HepG2 (cell line): Measurements from ENCODE around the gene SH3BGR. TPM values are rescaled to one million over a fixed set of nuclear protein-coding genes. Genes with fewer than 3 reads are reported as not detected.

Experiments used
- ATAC-seq: fragments of 200-7000 bp; cut with Tn5 transposase; 3 replicates; pipeline ENCODE4 v1.9.1; 2020; ENCODE audit warnings: mild to moderate bottlenecking, moderate library complexity
- BruUV-seq: library from RNA; stranded (reverse); fragments of 400-500 nt; replicated peaks from 2 replicates; lab custom pipeline; 2021; lab: Mats Ljungman, UMichigan
- CTCF ChIA-PET: fragments of 300-600 bp; formaldehyde crosslinking; extraction: SDS; loops from one replicate; lab custom pipeline; 2021; ENCODE audit warnings: low total read pairs, inconsistent platforms, low intra/inter-chr PET ratio; lab: Yijun Ruan, JAX
- POLR2A ChIA-PET: fragments of 350-600 bp; sonication (Branson Sonifier 250); formaldehyde crosslinking; loops from one replicate; lab custom pipeline; 2020; ENCODE audit warnings: antibody characterized with exemption, inconsistent platforms; lab: Yijun Ruan, JAX
- DNase-seq: peaks from one replicate; pipeline ENCODE4 v3.0.0-alpha.2; 2015; ENCODE audit warnings: low spot score
- FAIRE-seq: peaks from 3 replicates; lab custom pipeline; 2011; peaks lifted over from hg19 to GRCh38; lab: Jason Lieb, UNC
- H2AFZ ChIP-seq: one replicate; pipeline ENCODE4 v1.6.1; 2011; ENCODE audit warnings: low read length, inconsistent platforms
- H3K27ac ChIP-seq: fragments of 300-600 bp; 3 replicates; pipeline ENCODE4 v1.8.0; 2011; ENCODE audit warnings: mixed run types, mild to moderate bottlenecking, mixed read lengths, low read length, inconsistent platforms; ENCODE audit not compliant: insufficient read depth; ENCODE audit errors: extremely low read length
- H3K27me3 ChIP-seq, 2 experiments: fragments of 200-600 bp in 1 of 2; 2 replicates in 1 of 2; 3 replicates in 1 of 2; pipeline versions ENCODE4 v1.6.0 to v1.8.0; 2011; ENCODE audit warnings: low read length in 2 of 2, mild to moderate bottlenecking in 2 of 2, moderate library complexity in 2 of 2, inconsistent platforms in 1 of 2; ENCODE audit not compliant: insufficient read depth in 2 of 2, control insufficient read depth in 1 of 2
- H3K36me3 ChIP-seq, 2 experiments: fragments of 200-600 bp in 1 of 2; replicated peaks in 1 of 2; 2 replicates in 1 of 2; 3 replicates in 1 of 2; pipeline versions ENCODE4 v1.5.1 to v1.8.0; 2011; ENCODE audit warnings: low read length in 2 of 2, inconsistent platforms in 1 of 2; ENCODE audit not compliant: insufficient read depth in 2 of 2, control insufficient read depth in 1 of 2
- H3K4me1 ChIP-seq: 2 replicates; pipeline ENCODE4 v1.5.1; 2012; ENCODE audit warnings: low read length, inconsistent platforms; ENCODE audit not compliant: insufficient read depth
- H3K4me2 ChIP-seq: 2 replicates; pipeline ENCODE4 v1.6.0; 2011; ENCODE audit warnings: low read depth, low read length, inconsistent platforms
- H3K4me3 ChIP-seq, 3 experiments: fragments of 200-600 bp in 1 of 3; sonication (generic), shearing (Covaris generic) in 1 of 3; replicated peaks in 1 of 3; 2 replicates each; pipeline ENCODE4 v1.5.1; 2011 to 2016; ENCODE audit warnings: low read length in 3 of 3, inconsistent platforms in 2 of 3, low read depth in 2 of 3, mild to moderate bottlenecking in 2 of 3, control low read depth in 1 of 3, mixed read lengths in 1 of 3; ENCODE audit not compliant: insufficient read depth in 1 of 3
- H3K79me2 ChIP-seq: one replicate; pipeline ENCODE4 v1.6.1; 2011; ENCODE audit warnings: low read length, inconsistent platforms; ENCODE audit not compliant: insufficient read depth
- H3K9ac ChIP-seq: 2 replicates; pipeline ENCODE4 v1.6.0; 2011; ENCODE audit warnings: mild to moderate bottlenecking, low read depth, low read length, inconsistent platforms; ENCODE audit not compliant: insufficient read depth
- H3K9me3 ChIP-seq: 2 replicates; pipeline ENCODE4 v1.5.1; 2012; ENCODE audit warnings: mild to moderate bottlenecking, low read length
- H4K20me1 ChIP-seq: 2 replicates; pipeline ENCODE4 v1.6.0; 2011; ENCODE audit warnings: inconsistent platforms, mild to moderate bottlenecking, low read length, moderate library complexity; ENCODE audit not compliant: insufficient read depth
- KLF6 ChIP-seq: IDR thresholded peaks from 2 replicates; pipeline ENCODE4 v1.8.0; 2016; ENCODE audit warnings: missing biosample characterization, missing genetic modification reagents
- SAFB2 ChIP-seq: sonication (generic); formaldehyde crosslinking; IDR thresholded peaks from 2 replicates; pipeline ENCODE4 v1.5.1; 2020; ENCODE audit warnings: missing genetic modification reagents, low read depth, mild to moderate bottlenecking, borderline replicate concordance
- THAP11 ChIP-seq: IDR thresholded peaks from 2 replicates; pipeline ENCODE4 v1.6.1; 2016; ENCODE audit warnings: missing biosample characterization, missing genetic modification reagents
- TMF1 ChIP-seq: sonication (generic); formaldehyde crosslinking; IDR thresholded peaks from 2 replicates; pipeline ENCODE4 v1.8.1; 2022; ENCODE audit warnings: low read depth, missing genetic modification reagents
- ZFP82 ChIP-seq: sonication (generic); formaldehyde crosslinking; IDR thresholded peaks from 2 replicates; pipeline ENCODE4 v1.5.1; 2020; ENCODE audit warnings: mild to moderate bottlenecking, missing genetic modification reagents, borderline replicate concordance
- ZKSCAN5 ChIP-seq: sonication (generic); formaldehyde crosslinking; IDR thresholded peaks from 2 replicates; pipeline ENCODE4 v1.5.1; 2020; ENCODE audit warnings: mild to moderate bottlenecking, missing genetic modification reagents
- ZNF256 ChIP-seq: sonication (generic); formaldehyde crosslinking; conservative IDR thresholded peaks from 2 replicates; pipeline ENCODE4 v1.4.0; 2020; ENCODE audit warnings: missing genetic modification reagents
- ZNF460 ChIP-seq: sonication (generic); formaldehyde crosslinking; IDR thresholded peaks from 2 replicates; pipeline ENCODE4 v1.5.1; 2020; ENCODE audit warnings: missing genetic modification reagents, mild to moderate bottlenecking, borderline replicate concordance
- ZNF577 ChIP-seq: sonication (generic); formaldehyde crosslinking; IDR thresholded peaks from 2 replicates; pipeline ENCODE4 v1.4.0; 2020; ENCODE audit warnings: mild to moderate bottlenecking, low read depth, missing genetic modification reagents, borderline replicate concordance
- ZNF772 ChIP-seq: sonication (generic); formaldehyde crosslinking; IDR thresholded peaks from 2 replicates; pipeline ENCODE4 v1.5.0; 2020; ENCODE audit warnings: mild to moderate bottlenecking, missing genetic modification reagents
- WGBS: methylation state at CpG from one replicate; pipeline ENCODE4 v1.1.6; 2017; ENCODE audit warnings: low lambda C conversion rate; 5-methylcytosine and 5-hydroxymethylcytosine counted together
- in situ Hi-C: cut with HindIII; loops from 2 replicates; pipeline ENCODE4 v1.10.0; 2017; ENCODE audit warnings: low pct_unique_long_range_greater_than_20kb; ENCODE audit not compliant: extremely low pct_ligation_motif_present
- intact Hi-C: fragments of 100-400 bp; cut with micrococcal nuclease; formaldehyde crosslinking; loops from one replicate; pipeline ENCODE4 v1.10.0; 2022; ENCODE audit not compliant: unreplicated experiment
- polyA plus RNA-seq, 8 experiments: library from polyadenylated mRNA; depleted of rRNA in 3 of 8; stranded (reverse) in 7 of 8; unstranded in 1 of 8; fragments of >200 nt; fragmentation: Illumina TruSeq in 4 of 8; extraction: Trizol in 4 of 8; gene quantifications; 2 replicates each; pipeline versions ENCODE4 v1.2.1 to v1.2.3, GENCODE V29; 2011 to 2016; ENCODE audit warnings: low read depth in 4 of 8, missing spikeins in 1 of 8, mixed read lengths in 1 of 8; ENCODE audit not compliant: insufficient read depth in 1 of 8
- total RNA-seq, 5 experiments: library from RNA; depleted of rRNA; stranded (reverse); fragments of >200 nt; fragmentation: Illumina TruSeq; extraction: Trizol; gene quantifications; 2 replicates each; pipeline ENCODE4 v1.2.3, GENCODE V29; 2016; ENCODE audit warnings: low read depth in 1 of 5
- TF ChIP-seq, protein P1 (sequence below): sonication (generic); formaldehyde crosslinking; IDR thresholded peaks from 2 replicates; pipeline ENCODE4 v1.5.0; 2020; ENCODE audit warnings: missing genetic modification reagents, mild to moderate bottlenecking, borderline replicate concordance
- TF ChIP-seq, protein P2 (sequence below): conservative IDR thresholded peaks from 2 replicates; pipeline ENCODE4 v1.6.1; 2018; ENCODE audit warnings: missing genetic modification reagents

Gene SH3BGR
- total and polyA plus RNA-seq, 2 of the 13 experiments (the other 11 are each of a cell fraction or from before 2014, with no cell fraction given), result 0.48 TPM; not detected in 1

DNA sequence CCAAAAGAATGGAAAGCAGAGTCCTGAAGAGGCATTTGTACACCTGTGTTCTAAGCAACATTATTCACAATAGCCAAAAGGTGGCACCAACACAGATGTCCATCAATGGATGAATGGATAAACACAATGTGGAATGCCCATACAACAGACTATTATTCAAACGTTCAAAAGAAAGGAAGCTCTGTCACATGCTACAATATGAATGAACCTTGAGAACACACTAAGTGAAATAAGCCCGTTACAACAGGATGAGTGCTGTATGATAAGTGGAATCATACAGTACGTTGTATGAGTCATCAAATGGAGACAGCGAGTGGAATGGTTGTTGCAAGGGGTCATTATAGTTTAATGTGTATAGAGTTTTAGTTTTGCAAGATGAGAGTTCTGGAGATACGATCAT is 80.1 kb downstream of the SH3BGR start:
- Histone ChIP-seq H4K20me1 (no peaks in the 10 kb centered on the region), H3K4me3 (no peak overlapping the region), H3K27ac (no peak overlapping the region), H3K9ac (no peak overlapping the region), H3K79me2 (no peaks in the 10 kb centered on the region), H2AFZ (no peak overlapping the region)
- FAIRE-seq, result no peak
- no peak for DNase-seq
- no peak for ATAC-seq
- CTCF ChIA-PET, result no interaction called here
- BruUV-seq, result no TSS peak
- TF ChIP-seq ZKSCAN5, result no peak
- TF ChIP-seq ZFP82, result no peak
- no peak for TF ChIP-seq ZNF772
- no peak for TF ChIP-seq THAP11 (CRISPR knock-in tag)
- no peak for TF ChIP-seq ZNF256 (CRISPR knock-in tag)
- no peak for TF ChIP-seq SAFB2 (CRISPR knock-in tag)
- TF ChIP-seq, protein P1, sequence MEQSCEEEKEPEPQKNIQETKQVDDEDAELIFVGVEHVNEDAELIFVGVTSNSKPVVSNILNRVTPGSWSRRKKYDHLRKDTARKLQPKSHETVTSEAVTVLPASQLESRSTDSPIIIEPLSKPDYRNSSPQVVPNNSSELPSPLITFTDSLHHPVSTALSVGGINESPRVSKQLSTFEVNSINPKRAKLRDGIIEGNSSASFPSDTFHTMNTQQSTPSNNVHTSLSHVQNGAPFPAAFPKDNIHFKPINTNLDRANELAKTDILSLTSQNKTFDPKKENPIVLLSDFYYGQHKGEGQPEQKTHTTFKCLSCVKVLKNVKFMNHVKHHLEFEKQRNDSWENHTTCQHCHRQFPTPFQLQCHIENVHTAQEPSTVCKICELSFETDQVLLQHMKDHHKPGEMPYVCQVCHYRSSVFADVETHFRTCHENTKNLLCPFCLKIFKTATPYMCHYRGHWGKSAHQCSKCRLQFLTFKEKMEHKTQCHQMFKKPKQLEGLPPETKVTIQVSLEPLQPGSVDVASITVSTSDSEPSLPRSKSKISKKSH (CRISPR knock-in tag), result no peak
- no peak for TF ChIP-seq ZNF460 (CRISPR knock-in tag)
- TF ChIP-seq, protein P2, sequence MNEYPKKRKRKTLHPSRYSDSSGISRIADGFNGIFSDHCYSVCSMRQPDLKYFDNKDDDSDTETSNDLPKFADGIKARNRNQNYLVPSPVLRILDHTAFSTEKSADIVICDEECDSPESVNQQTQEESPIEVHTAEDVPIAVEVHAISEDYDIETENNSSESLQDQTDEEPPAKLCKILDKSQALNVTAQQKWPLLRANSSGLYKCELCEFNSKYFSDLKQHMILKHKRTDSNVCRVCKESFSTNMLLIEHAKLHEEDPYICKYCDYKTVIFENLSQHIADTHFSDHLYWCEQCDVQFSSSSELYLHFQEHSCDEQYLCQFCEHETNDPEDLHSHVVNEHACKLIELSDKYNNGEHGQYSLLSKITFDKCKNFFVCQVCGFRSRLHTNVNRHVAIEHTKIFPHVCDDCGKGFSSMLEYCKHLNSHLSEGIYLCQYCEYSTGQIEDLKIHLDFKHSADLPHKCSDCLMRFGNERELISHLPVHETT (CRISPR knock-in tag), result no peak
- TF ChIP-seq TMF1, result no peak
- no peak for TF ChIP-seq KLF6 (CRISPR knock-in tag)
- no peak for TF ChIP-seq ZNF577 (CRISPR knock-in tag)
- TF ChIP-seq, all 625 proteins: peak for 0
- no peaks in the 10 kb centered on the region for H3K36me3 ChIP-seq
- H3K9me3 ChIP-seq, result no peaks in the 10 kb centered on the region
- WGBS, result 42% methylated on average over 4 of the region's 5 CpGs
- H3K4me1 ChIP-seq, result peaks cover 21% of the 10 kb centered on the region
- H3K27me3 ChIP-seq, result no peaks in the 10 kb centered on the region
- in situ Hi-C loops (no loop called here), intact Hi-C loops (no loop called here)
- POLR2A ChIA-PET, result no interaction called here
- no peak overlapping the region for H3K4me2 ChIP-seq
